ENCODE data around the gene KCND2.

DNA sequence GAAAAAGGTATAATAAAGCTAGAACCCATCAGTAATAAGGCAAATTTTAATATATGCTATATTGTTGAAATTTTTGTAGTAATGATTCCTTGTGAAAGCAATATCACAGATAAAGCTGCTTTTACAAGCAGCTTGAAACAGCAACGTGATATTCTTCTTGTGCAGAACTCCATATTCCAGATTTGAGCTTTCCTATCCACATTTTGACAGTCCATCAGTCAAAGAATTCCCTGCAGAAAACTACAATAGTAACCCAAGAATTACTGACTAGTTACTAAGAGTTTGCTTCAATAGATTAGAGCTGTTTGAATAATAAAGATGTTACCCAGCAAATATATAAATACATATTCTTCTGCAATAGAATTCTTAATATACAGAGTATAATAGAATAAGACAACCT is 291.2 kb downstream of the KCND2 start:
- TF ChIP-seq, protein P1, sequence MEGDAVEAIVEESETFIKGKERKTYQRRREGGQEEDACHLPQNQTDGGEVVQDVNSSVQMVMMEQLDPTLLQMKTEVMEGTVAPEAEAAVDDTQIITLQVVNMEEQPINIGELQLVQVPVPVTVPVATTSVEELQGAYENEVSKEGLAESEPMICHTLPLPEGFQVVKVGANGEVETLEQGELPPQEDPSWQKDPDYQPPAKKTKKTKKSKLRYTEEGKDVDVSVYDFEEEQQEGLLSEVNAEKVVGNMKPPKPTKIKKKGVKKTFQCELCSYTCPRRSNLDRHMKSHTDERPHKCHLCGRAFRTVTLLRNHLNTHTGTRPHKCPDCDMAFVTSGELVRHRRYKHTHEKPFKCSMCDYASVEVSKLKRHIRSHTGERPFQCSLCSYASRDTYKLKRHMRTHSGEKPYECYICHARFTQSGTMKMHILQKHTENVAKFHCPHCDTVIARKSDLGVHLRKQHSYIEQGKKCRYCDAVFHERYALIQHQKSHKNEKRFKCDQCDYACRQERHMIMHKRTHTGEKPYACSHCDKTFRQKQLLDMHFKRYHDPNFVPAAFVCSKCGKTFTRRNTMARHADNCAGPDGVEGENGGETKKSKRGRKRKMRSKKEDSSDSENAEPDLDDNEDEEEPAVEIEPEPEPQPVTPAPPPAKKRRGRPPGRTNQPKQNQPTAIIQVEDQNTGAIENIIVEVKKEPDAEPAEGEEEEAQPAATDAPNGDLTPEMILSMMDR (IDR thresholded peaks at IDR 0.05; ENCODE audit: low read depth, low read length, poor library complexity, severe bottlenecking): no peak
- no peak for TF ChIP-seq EZH2phosphoT487 (IDR thresholded peaks at IDR 0.05; ENCODE audit: borderline replicate concordance, low read length)

All from DOHH2 (cell line).